Measurements from ENCODE around the gene ZNF668.

ZNF668 gene

DNA sequence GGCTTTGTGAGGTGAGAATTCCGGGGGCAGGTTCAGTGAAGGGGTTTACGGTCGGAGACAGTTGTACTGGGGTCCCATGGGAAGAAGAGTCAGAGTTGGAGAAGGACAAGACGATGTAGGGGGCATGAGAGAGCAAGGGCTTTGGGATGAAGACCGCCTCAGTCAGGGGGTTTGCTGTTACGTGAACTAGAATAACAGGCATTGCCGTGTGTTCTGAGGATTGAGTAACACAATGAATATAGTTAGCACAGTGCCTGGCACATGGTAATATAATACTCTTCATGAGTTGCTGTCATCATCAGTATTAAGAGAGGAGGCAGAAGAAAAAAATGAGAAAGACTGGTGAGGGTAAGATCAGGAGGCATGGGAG is 759 bp upstream of the ZNF668 start:
- Histone ChIP-seq H3K9me3 (ENCODE audit: low read depth, low read length) (no peaks in the 10 kb centered on the region), H3K27ac (peak overlapping the region; percentile 86), H3K36me3 (ENCODE audit: insufficient read depth, low read length) (peaks cover 33% of the 10 kb centered on the region; the same call in 1 of the 2 replicates), H3K9ac (ENCODE audit: insufficient read length) (peak overlapping the region; percentile 89), H3K4me3 (peak overlapping the region; percentile 96)
- TF ChIP-seq POLR2AphosphoS5 (IDR thresholded peaks at IDR 0.05; ENCODE audit: borderline replicate concordance, low read depth, low read length): no peak
- no peak for DNase-seq (ENCODE audit: low read depth, low spot score)

DNA sequence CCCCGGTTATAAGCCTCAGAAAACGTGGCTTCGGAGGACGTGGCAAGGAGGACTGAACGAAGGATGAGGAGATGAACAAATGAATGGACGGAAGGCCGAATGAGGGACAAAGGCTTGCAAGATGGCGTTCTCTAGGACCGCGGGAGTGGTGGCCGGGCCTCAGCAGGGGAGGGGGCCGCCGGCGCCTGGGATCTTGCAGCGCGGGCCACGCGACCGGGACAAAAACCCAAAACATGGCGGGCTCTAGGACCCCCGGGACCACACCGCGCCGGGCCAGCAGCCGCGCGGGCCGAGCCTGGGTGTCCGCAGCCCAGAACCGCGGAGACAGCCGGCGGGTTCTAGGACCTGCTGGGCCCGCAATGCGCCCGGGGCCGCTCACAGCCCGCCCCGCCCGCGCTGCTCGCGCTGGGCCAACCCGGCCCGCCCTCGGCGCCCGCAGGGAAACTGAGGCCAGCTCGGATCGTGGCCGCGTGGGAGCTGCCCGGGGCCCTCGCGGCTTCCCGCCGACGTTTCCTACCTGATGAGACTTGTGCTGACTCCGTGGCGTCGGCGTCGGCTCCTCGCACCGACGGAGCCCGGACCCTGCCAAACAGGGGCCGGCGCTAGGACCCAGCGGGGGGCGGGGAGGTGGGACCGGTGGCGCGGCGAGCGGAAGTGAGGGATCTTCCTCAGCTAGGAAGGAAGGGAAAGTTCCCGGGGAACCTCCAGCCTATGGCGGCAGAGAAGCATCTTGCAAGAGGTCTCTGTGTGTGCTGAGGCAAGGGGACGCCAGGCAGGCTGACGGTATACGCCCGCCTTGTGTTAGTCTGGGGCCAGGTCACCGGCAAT is 684 bp downstream of the ZNF668 start:
- Histone ChIP-seq H3K9ac (ENCODE audit: insufficient read length) (peak overlapping the region; percentile 99), H3K4me3 (peak overlapping the region; percentile 96), H3K27ac (peak overlapping the region; percentile 92), H3K36me3 (ENCODE audit: insufficient read depth, low read length) (peaks cover 22% of the 10 kb centered on the region; the same call in 1 of the 2 replicates), H3K9me3 (ENCODE audit: low read depth, low read length) (no peaks in the 10 kb centered on the region)
- no peak for TF ChIP-seq FOXP2 (optimal IDR thresholded peaks at IDR 0.05; ENCODE audit: control extremely low read depth, extremely low read length, insufficient read depth)
- TF ChIP-seq POLR2AphosphoS5 (IDR thresholded peaks at IDR 0.05; ENCODE audit: borderline replicate concordance, low read depth, low read length): no peak; the same call in 1 of the 2 replicates
- no peak for TF ChIP-seq EZH2 (IDR thresholded peaks at IDR 0.05)
- DNase-seq (ENCODE audit: low read depth, low spot score): peak; percentile 72

DNA sequence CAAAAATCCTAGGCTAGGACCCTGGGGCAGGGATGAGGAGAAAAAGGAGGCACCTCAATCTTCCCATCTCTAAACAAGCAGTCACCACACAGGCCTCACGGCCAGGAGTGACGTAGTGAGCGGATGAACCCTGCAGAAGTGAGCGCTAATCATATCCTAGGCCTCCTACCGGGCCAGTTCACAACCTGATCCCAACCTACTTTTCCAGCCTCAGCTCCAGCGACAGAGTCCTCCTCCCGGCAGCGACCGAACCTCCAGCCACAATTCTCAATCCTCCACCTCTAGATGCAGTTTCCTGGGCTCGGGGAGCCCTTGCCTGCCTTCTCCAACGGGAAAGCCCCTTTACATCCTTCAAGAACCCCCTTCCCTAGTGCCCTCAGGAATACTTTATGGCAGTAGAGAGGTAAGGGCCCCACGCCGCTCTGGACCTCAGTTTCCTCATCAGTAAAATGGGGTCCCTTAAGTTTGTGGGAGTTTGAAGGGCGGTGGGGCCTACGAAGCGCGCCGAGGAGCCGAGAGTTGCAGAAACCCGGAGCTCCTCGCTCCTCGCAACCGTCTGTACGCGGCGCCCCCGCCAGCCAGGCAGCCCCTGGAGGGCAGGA is 1.4 kb downstream of the ZNF668 start:
- no peak for DNase-seq (ENCODE audit: low read depth, low spot score)
- peaks cover 16% of the 10 kb centered on the region; the same call in 1 of the 2 replicates for H3K36me3 ChIP-seq (ENCODE audit: insufficient read depth, low read length)
- no peaks in the 10 kb centered on the region for H3K9me3 ChIP-seq (ENCODE audit: low read depth, low read length)
- peak overlapping the region; percentile 99 for H3K9ac ChIP-seq (ENCODE audit: insufficient read length)
- no peak for TF ChIP-seq POLR2AphosphoS5 (IDR thresholded peaks at IDR 0.05; ENCODE audit: borderline replicate concordance, low read depth, low read length)
- TF ChIP-seq EZH2 (IDR thresholded peaks at IDR 0.05): no peak
- TF ChIP-seq FOXP2 (optimal IDR thresholded peaks at IDR 0.05; ENCODE audit: control extremely low read depth, extremely low read length, insufficient read depth): no peak
- H3K4me3 ChIP-seq: peak overlapping the region; percentile 96
- peak overlapping the region; percentile 92 for H3K27ac ChIP-seq

DNA sequence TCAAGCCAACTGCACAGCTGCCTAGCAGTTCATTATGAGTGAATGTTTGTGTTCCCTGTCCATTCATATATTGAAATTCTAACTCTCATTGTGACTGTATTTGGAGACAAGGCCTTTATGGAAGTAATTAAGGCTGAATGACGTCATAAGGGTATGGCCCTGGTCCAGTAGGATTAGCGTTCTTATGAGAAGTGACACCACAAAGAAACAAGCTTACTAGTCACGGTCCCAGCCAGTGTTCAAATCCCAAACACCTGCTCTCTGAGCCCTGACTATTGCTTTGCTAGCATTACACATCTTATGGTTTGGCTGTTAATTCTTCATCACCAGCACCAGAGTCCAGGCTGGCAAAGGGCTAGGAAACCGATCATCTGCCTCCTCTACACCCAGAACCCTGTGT is 2.2 kb downstream of the ZNF668 start:
- Histone ChIP-seq H3K9ac (ENCODE audit: insufficient read length) (peak overlapping the region; percentile 99), H3K4me3 (peak overlapping the region; percentile 96), H3K9me3 (ENCODE audit: low read depth, low read length) (no peaks in the 10 kb centered on the region), H3K36me3 (ENCODE audit: insufficient read depth, low read length) (peaks cover 8% of the 10 kb centered on the region; the same call in 1 of the 2 replicates), H3K27ac (peak overlapping the region; percentile 92)
- DNase-seq (ENCODE audit: low read depth, low spot score): no peak
- TF ChIP-seq POLR2AphosphoS5 (IDR thresholded peaks at IDR 0.05; ENCODE audit: borderline replicate concordance, low read depth, low read length) (no peak), EZH2 (IDR thresholded peaks at IDR 0.05) (no peak), FOXP2 (optimal IDR thresholded peaks at IDR 0.05; ENCODE audit: control extremely low read depth, extremely low read length, insufficient read depth) (no peak)

DNA sequence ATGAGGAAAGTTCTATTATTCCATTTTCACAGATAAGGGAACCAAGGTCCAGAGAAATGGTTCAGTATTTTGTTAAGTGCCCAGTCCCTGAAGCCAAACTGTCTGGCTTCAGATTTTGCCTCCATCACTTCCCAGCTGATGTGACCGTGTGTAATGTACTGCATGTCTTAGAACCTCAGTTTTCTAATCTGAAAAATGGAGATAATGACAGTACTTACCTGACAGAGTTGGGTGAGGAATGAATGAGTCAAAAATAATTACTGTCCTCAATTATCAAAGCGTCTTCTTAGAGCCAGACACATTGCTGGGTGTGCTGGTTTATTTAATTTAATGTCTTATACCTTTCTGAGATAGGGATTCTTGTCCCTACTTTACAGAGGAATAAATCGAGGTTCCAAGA is 6.7 kb downstream of the ZNF668 start:
- no peak for TF ChIP-seq FOXP2 (optimal IDR thresholded peaks at IDR 0.05; ENCODE audit: control extremely low read depth, extremely low read length, insufficient read depth)
- TF ChIP-seq POLR2AphosphoS5 (IDR thresholded peaks at IDR 0.05; ENCODE audit: borderline replicate concordance, low read depth, low read length): no peak
- TF ChIP-seq EZH2 (IDR thresholded peaks at IDR 0.05): no peak
- Histone ChIP-seq H3K27ac (no peak overlapping the region), H3K36me3 (ENCODE audit: insufficient read depth, low read length) (peaks cover 15% of the 10 kb centered on the region; the same call in 1 of the 2 replicates), H3K4me3 (no peak overlapping the region), H3K9ac (ENCODE audit: insufficient read length) (no peak overlapping the region), H3K9me3 (ENCODE audit: low read depth, low read length) (no peaks in the 10 kb centered on the region)
- no peak for DNase-seq (ENCODE audit: low read depth, low spot score)

DNA sequence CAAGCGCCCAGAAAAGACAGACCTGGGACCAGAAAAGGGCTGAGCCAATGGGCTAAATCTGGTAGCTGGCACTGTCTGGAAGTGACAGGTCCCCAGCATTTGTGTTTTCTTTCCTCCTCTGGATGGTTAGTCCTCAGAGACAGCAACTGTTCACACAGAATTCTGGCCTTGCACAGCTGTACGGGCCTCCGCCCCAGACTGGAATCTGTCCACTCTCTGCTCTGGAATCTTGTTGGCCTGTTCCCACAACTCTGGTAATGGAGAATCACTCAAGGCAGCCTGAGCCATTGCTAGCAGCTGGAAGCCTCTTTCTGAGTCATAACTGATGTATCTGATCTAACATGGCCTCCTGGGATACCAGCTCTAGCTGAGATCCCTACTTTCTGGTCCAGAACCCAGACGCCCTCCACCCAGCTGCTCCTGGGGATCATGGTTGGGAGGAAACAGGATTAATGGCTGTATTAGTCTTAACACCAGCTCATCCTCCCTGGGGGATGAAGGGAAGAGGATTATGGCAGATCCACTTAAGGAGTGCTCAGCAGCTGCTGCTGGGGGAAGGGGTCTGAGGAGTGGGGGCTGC is 9.1 kb downstream of the ZNF668 start:
- Histone ChIP-seq H3K27ac (no peak overlapping the region), H3K36me3 (ENCODE audit: insufficient read depth, low read length) (peaks cover 30% of the 10 kb centered on the region; the same call in 1 of the 2 replicates), H3K9me3 (ENCODE audit: low read depth, low read length) (no peaks in the 10 kb centered on the region), H3K4me3 (no peak overlapping the region), H3K9ac (ENCODE audit: insufficient read length) (no peak overlapping the region)
- no peak for DNase-seq (ENCODE audit: low read depth, low spot score)
- TF ChIP-seq EZH2 (IDR thresholded peaks at IDR 0.05) (no peak), FOXP2 (optimal IDR thresholded peaks at IDR 0.05; ENCODE audit: control extremely low read depth, extremely low read length, insufficient read depth) (no peak)

DNA sequence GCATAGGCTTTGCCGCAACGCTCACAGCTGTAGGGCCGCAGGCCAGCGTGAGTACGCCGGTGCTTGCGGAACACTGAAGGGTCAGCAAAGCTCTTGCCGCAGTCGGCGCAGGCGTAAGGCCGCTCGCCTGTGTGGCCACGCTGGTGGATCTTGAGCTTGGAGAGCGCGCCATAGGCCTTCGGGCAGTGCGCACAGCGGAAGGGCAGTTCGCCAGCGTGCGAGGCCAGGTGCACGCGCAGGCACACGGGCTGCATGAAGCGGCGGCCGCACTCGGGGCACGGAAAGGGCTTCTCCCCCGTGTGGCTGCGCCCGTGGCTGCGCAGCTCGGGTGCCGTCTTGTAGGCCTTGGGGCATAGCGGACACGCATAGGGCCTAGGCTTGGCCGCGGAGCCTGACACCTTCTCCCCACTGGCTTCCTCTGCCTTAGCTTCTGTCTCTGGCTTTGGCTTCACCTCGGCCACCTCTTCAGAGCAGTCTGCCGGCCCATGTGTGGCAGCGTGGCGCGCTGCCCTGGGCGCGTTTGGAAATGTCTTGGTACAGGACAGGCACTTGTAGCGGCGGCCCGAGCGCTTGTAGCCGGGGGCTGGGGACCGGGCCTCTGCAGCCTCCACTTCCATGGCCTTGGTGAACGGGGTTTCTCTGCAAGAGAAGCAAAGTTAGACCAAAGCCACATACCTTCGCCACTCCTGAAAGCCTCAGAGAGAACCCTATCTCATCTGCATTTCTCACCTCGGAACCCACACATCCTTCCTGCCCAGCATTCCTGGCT is 10.0 kb downstream of the ZNF668 start:
- Histone ChIP-seq H3K9ac (ENCODE audit: insufficient read length) (no peak overlapping the region), H3K9me3 (ENCODE audit: low read depth, low read length) (no peaks in the 10 kb centered on the region), H3K4me3 (no peak overlapping the region), H3K27ac (no peak overlapping the region), H3K36me3 (ENCODE audit: insufficient read depth, low read length) (peaks cover 30% of the 10 kb centered on the region; the same call in 1 of the 2 replicates)
- no peak for DNase-seq (ENCODE audit: low read depth, low spot score)
- no peak for TF ChIP-seq EZH2 (IDR thresholded peaks at IDR 0.05)
- TF ChIP-seq FOXP2 (optimal IDR thresholded peaks at IDR 0.05; ENCODE audit: control extremely low read depth, extremely low read length, insufficient read depth): no peak
- no peak for TF ChIP-seq POLR2AphosphoS5 (IDR thresholded peaks at IDR 0.05; ENCODE audit: borderline replicate concordance, low read depth, low read length)

DNA sequence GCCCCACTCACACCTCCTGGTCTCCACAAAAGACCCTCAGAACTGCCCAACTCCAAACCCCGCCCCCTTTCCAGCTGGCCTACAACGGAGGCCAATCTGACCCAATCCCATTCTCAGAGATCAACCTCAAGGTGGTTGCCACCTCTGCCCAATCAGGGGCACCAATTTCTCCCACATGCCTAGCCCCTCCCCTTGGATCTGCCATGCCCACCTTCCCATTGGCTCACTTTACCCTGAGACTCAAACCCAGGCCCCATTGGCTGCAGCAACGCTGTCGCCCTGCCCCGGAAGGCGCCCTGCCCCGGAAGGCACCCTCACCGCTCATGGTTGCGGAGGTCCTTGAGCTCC is 10.6 kb downstream of the ZNF668 start:
- no peak overlapping the region for H3K27ac ChIP-seq
- H3K9me3 ChIP-seq (ENCODE audit: low read depth, low read length): no peaks in the 10 kb centered on the region
- no peak overlapping the region for H3K9ac ChIP-seq (ENCODE audit: insufficient read length)
- no peak overlapping the region for H3K4me3 ChIP-seq
- H3K36me3 ChIP-seq (ENCODE audit: insufficient read depth, low read length): peaks cover 30% of the 10 kb centered on the region; the same call in 1 of the 2 replicates
- no peak for DNase-seq (ENCODE audit: low read depth, low spot score)
- TF ChIP-seq POLR2AphosphoS5 (IDR thresholded peaks at IDR 0.05; ENCODE audit: borderline replicate concordance, low read depth, low read length) (no peak), FOXP2 (optimal IDR thresholded peaks at IDR 0.05; ENCODE audit: control extremely low read depth, extremely low read length, insufficient read depth) (no peak), EZH2 (IDR thresholded peaks at IDR 0.05) (no peak)
